Measurements from ENCODE around the gene FLAD1.

GRCh38 chr1:154937085-154937987 is 45.8 kb upstream of the FLAD1 start:
- TF ChIP-seq CTCF (tag by site-specific recombination; IDR thresholded peaks at IDR 0.05): peak; percentile 38; the same call in 1 of the 2 replicates
- TF ChIP-seq ZFP37 (tag by site-specific recombination; IDR thresholded peaks at IDR 0.05): no peak
- peak; percentile 85 for TF ChIP-seq KLF10 (tag by site-specific recombination; IDR thresholded peaks at IDR 0.05)
- TF ChIP-seq, protein P1, sequence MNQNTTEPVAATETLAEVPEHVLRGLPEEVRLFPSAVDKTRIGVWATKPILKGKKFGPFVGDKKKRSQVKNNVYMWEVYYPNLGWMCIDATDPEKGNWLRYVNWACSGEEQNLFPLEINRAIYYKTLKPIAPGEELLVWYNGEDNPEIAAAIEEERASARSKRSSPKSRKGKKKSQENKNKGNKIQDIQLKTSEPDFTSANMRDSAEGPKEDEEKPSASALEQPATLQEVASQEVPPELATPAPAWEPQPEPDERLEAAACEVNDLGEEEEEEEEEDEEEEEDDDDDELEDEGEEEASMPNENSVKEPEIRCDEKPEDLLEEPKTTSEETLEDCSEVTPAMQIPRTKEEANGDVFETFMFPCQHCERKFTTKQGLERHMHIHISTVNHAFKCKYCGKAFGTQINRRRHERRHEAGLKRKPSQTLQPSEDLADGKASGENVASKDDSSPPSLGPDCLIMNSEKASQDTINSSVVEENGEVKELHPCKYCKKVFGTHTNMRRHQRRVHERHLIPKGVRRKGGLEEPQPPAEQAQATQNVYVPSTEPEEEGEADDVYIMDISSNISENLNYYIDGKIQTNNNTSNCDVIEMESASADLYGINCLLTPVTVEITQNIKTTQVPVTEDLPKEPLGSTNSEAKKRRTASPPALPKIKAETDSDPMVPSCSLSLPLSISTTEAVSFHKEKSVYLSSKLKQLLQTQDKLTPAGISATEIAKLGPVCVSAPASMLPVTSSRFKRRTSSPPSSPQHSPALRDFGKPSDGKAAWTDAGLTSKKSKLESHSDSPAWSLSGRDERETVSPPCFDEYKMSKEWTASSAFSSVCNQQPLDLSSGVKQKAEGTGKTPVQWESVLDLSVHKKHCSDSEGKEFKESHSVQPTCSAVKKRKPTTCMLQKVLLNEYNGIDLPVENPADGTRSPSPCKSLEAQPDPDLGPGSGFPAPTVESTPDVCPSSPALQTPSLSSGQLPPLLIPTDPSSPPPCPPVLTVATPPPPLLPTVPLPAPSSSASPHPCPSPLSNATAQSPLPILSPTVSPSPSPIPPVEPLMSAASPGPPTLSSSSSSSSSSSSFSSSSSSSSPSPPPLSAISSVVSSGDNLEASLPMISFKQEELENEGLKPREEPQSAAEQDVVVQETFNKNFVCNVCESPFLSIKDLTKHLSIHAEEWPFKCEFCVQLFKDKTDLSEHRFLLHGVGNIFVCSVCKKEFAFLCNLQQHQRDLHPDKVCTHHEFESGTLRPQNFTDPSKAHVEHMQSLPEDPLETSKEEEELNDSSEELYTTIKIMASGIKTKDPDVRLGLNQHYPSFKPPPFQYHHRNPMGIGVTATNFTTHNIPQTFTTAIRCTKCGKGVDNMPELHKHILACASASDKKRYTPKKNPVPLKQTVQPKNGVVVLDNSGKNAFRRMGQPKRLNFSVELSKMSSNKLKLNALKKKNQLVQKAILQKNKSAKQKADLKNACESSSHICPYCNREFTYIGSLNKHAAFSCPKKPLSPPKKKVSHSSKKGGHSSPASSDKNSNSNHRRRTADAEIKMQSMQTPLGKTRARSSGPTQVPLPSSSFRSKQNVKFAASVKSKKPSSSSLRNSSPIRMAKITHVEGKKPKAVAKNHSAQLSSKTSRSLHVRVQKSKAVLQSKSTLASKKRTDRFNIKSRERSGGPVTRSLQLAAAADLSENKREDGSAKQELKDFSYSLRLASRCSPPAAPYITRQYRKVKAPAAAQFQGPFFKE (tag by site-specific recombination; IDR thresholded peaks at IDR 0.05; ENCODE audit: borderline replicate concordance): no peak
- TF ChIP-seq ZNF274 (IDR thresholded peaks at IDR 0.05; ENCODE audit: low read length): no peak
- TF ChIP-seq ZNF274 (tag by site-specific recombination; IDR thresholded peaks at IDR 0.05; ENCODE audit: borderline replicate concordance): no peak
- no peak for TF ChIP-seq ZNF24 (tag by site-specific recombination; IDR thresholded peaks at IDR 0.05)
- TF ChIP-seq PRDM1 (tag by site-specific recombination; IDR thresholded peaks at IDR 0.05): peak; percentile 64; the same call in 1 of the 2 replicates
- TF ChIP-seq ZNF560 (tag by site-specific recombination; IDR thresholded peaks at IDR 0.05; ENCODE audit: borderline replicate concordance): no peak

All from HEK293 (cell line).